ENCODE data around the gene ALK.

The ALK gene

GRCh38 chr2:29787473-29788465 is 133.6 kb downstream of the ALK start:
- no peak for DNase-seq

- no peak for DNase-seq
Observed at GRCh38 chr2:29786361-29786760, 135.0 kb downstream of the ALK start.

- DNase-seq: no peak
Observed at GRCh38 chr2:29783666-29784065, 137.7 kb downstream of the ALK start.

- no peak for DNase-seq
Observed at GRCh38 chr2:29782549-29783458, 138.6 kb downstream of the ALK start.

GRCh38 chr2:29782087-29782486 is 139.3 kb downstream of the ALK start:
- DNase-seq: no peak

- DNase-seq: no peak
Observed at GRCh38 chr2:29780906-29781305, 140.5 kb downstream of the ALK start.

- DNase-seq: no peak
Observed at GRCh38 chr2:29777161-29777560, 144.2 kb downstream of the ALK start.

- DNase-seq: no peak
Observed at GRCh38 chr2:29776406-29776805, 145.0 kb downstream of the ALK start.

- no peak for DNase-seq
Observed at GRCh38 chr2:29775937-29776336, 145.4 kb downstream of the ALK start.

- no peak for DNase-seq
Observed at GRCh38 chr2:29774624-29775023, 146.8 kb downstream of the ALK start.

GRCh38 chr2:29770846-29771245 is 150.5 kb downstream of the ALK start:
- DNase-seq: no peak

GRCh38 chr2:29769847-29770246 is 151.5 kb downstream of the ALK start:
- no peak for DNase-seq

- no peak for DNase-seq
Observed at GRCh38 chr2:29767606-29768335, 153.6 kb downstream of the ALK start.

GRCh38 chr2:29766191-29766590 is 155.2 kb downstream of the ALK start:
- DNase-seq: no peak

- no peak for DNase-seq
Observed at GRCh38 chr2:29765721-29766120, 155.7 kb downstream of the ALK start.

GRCh38 chr2:29763371-29763770 is 158.0 kb downstream of the ALK start:
- DNase-seq: no peak

- no peak for DNase-seq
Observed at GRCh38 chr2:29762239-29762638, 159.1 kb downstream of the ALK start.

GRCh38 chr2:29761278-29761677 is 160.1 kb downstream of the ALK start:
- no peak for DNase-seq

GRCh38 chr2:29760008-29760407 is 161.4 kb downstream of the ALK start:
- no peak for DNase-seq

GRCh38 chr2:29759360-29759759 is 162.0 kb downstream of the ALK start:
- DNase-seq: no peak

GRCh38 chr2:29755829-29756228 is 165.6 kb downstream of the ALK start:
- DNase-seq: no peak

- no peak for DNase-seq
Observed at GRCh38 chr2:29755233-29755632, 166.2 kb downstream of the ALK start.

Measured in NCI-H2081 treated with DMSO at 0.1 percent for 48 hours (cell line).